Upper lobe of left lung (tissue), 4 donors: ENCODE measurements around the gene TOX2.

Experiments
- EP300 ChIP-seq, 4 donors: sonication (generic); formaldehyde crosslinking; IDR thresholded peaks; one replicate each; pipeline ENCODE4 v1.5.1; 2017; ENCODE audit warnings: antibody characterized with exemption in 4 of 4, control low read depth in 2 of 4
- POLR2A ChIP-seq, 4 donors: fragments of 450-650 bp; IDR thresholded peaks; one replicate each; pipeline ENCODE4 v1.5.1; 2016 to 2017; ENCODE audit warnings: antibody characterized with exemption in 4 of 4, mild to moderate bottlenecking in 2 of 4
- POLR2AphosphoS5 ChIP-seq, 2 donors: sonication (generic); formaldehyde crosslinking; IDR thresholded peaks; one replicate each; pipeline ENCODE4 v1.5.1; 2017; ENCODE audit warnings: antibody characterized with exemption in 2 of 2
- TF ChIP-seq, protein P1 (sequence below), 6 experiments: fragments of 450-650 bp in 4 of 6; fragments of 200-600 bp in 2 of 6; sonication (generic) in 2 of 6; IDR thresholded peaks; one replicate each; pipeline ENCODE4 v1.5.1; 2016 to 2019; ENCODE audit warnings: antibody characterized with exemption in 6 of 6

DNA sequence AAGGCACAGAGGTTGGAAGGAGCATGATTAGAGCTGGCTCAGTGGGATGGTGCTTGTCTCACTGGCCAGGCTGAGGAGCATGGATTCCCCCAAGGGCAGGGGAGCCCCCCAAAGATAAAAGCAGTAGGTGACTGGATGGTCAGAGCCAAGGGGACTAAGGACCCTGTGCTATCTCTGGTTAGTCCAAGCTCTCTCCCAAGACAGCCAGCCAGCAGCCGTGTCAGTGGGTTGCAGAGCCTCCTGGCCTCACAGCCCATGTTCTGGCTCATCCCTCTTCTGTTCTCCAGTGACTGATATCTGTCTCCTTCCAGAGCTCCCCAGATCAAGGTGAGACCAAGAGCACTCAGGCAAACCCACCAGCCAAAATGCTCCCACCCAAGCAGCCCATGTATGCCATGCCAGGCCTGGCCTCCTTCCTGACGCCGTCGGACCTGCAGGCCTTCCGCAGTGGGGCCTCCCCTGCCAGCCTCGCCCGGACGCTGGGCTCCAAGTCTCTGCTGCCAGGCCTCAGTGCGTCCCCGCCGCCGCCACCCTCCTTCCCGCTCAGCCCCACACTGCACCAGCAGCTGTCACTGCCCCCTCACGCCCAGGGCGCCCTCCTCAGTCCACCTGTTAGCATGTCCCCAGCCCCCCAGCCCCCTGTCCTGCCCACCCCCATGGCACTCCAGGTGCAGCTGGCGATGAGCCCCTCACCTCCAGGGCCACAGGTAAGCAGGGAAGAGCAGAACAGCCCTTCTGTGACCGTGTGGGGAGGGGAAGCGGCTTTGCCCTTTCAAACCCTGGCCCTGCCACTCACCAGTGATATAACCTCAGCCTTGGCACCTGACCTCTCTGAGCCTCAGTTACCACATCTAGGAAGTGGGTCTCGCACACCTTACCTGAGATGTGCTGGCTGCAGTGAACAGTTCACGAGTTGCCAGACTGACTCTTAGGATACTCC is 151.0 kb downstream of the TOX2 start:
- TF ChIP-seq, protein P1, sequence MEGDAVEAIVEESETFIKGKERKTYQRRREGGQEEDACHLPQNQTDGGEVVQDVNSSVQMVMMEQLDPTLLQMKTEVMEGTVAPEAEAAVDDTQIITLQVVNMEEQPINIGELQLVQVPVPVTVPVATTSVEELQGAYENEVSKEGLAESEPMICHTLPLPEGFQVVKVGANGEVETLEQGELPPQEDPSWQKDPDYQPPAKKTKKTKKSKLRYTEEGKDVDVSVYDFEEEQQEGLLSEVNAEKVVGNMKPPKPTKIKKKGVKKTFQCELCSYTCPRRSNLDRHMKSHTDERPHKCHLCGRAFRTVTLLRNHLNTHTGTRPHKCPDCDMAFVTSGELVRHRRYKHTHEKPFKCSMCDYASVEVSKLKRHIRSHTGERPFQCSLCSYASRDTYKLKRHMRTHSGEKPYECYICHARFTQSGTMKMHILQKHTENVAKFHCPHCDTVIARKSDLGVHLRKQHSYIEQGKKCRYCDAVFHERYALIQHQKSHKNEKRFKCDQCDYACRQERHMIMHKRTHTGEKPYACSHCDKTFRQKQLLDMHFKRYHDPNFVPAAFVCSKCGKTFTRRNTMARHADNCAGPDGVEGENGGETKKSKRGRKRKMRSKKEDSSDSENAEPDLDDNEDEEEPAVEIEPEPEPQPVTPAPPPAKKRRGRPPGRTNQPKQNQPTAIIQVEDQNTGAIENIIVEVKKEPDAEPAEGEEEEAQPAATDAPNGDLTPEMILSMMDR (IDR thresholded peaks at IDR 0.05): no peak
- no peak for TF ChIP-seq POLR2A (IDR thresholded peaks at IDR 0.05)
- no peak for TF ChIP-seq POLR2AphosphoS5 (IDR thresholded peaks at IDR 0.05)
- TF ChIP-seq EP300 (IDR thresholded peaks at IDR 0.05): no peak
